Fibroblast of gingiva (primary cell): ENCODE data around the gene DLG1.
A peak's percentile ranks its signal among the peaks of the same experiment; 100 is the strongest.

Experiments used
- DNase-seq: peaks from one replicate; pipeline ENCODE4 v3.0.0-alpha.2; 2011; ENCODE audit warnings: low read depth

Gene DLG1

GRCh38 chr3:197298341-197298944, at the start of gene DLG1:
TSS of gene DLG1 (minus strand) at chr3:197298612. CDS start at chr3:197297204, 1,408 bp downstream.
- peak; percentile 89 for DNase-seq

GRCh38 chr3:197348014-197348413, 49.6 kb upstream of the DLG1 start:
- DNase-seq, result no peak

GRCh38 chr3:197345390-197345789, 47.0 kb upstream of the DLG1 start:
- DNase-seq, result no peak

GRCh38 chr3:197344582-197345318, 46.3 kb upstream of the DLG1 start:
- no peak for DNase-seq

GRCh38 chr3:197343656-197344408, 45.4 kb upstream of the DLG1 start:
- DNase-seq, result no peak

GRCh38 chr3:197343111-197343510, 44.7 kb upstream of the DLG1 start:
- DNase-seq, result no peak

- no peak for DNase-seq
Measured at GRCh38 chr3:197340521-197340871, 42.1 kb upstream of the DLG1 start.

GRCh38 chr3:197339841-197340520, 41.6 kb upstream of the DLG1 start:
- peak; percentile 75 for DNase-seq

- DNase-seq, result no peak
Measured at GRCh38 chr3:197338586-197338985, 40.2 kb upstream of the DLG1 start.

- no peak for DNase-seq
Measured at GRCh38 chr3:197337656-197338055, 39.2 kb upstream of the DLG1 start.

GRCh38 chr3:197337214-197337613, 38.8 kb upstream of the DLG1 start:
- DNase-seq, result no peak

GRCh38 chr3:197336348-197336747, 37.9 kb upstream of the DLG1 start:
- no peak for DNase-seq

GRCh38 chr3:197335428-197336132, 37.2 kb upstream of the DLG1 start:
- DNase-seq, result no peak

GRCh38 chr3:197333901-197334639, 35.7 kb upstream of the DLG1 start:
- DNase-seq, result no peak

GRCh38 chr3:197331131-197331530, 32.7 kb upstream of the DLG1 start:
- peak; percentile 16 for DNase-seq

- DNase-seq, result no peak
Measured at GRCh38 chr3:197329382-197329781, 31.0 kb upstream of the DLG1 start.

- no peak for DNase-seq
Measured at GRCh38 chr3:197328198-197328597, 29.8 kb upstream of the DLG1 start.

GRCh38 chr3:197327701-197328100, 29.3 kb upstream of the DLG1 start:
- DNase-seq, result peak; percentile 43

GRCh38 chr3:197325773-197326172, 27.4 kb upstream of the DLG1 start:
- DNase-seq, result no peak

- DNase-seq, result no peak
Measured at GRCh38 chr3:197322149-197322548, 23.7 kb upstream of the DLG1 start.

- DNase-seq, result no peak
Measured at GRCh38 chr3:197320582-197320981, 22.2 kb upstream of the DLG1 start.
